Lower leg skin (tissue), 4 donors: ENCODE measurements around the gene ACTA2. TPM values are rescaled to one million over a fixed set of nuclear protein-coding genes. Genes with fewer than 3 reads are reported as not detected.

Source experiments
- DNase-seq, 2 donors: peaks; one replicate each; pipeline ENCODE4 v3.0.0-alpha.2; 2019; ENCODE audit warnings: low spot score in 2 of 2
- H3K4me3 ChIP-seq: fragments of 200-600 bp; sonication (generic); 2 replicates; pipeline ENCODE4 v1.5.1; 2017; ENCODE audit warnings: mild to moderate bottlenecking, low read depth; ENCODE audit not compliant: poor library complexity, severe bottlenecking
- POLR2A ChIP-seq, 2 donors: fragments of 450-650 bp; IDR thresholded peaks; one replicate each; pipeline ENCODE4 v1.6.1; 2016 to 2017; ENCODE audit warnings: antibody characterized with exemption in 2 of 2, mild to moderate bottlenecking in 1 of 2, moderate library complexity in 1 of 2
- WGBS, 2 donors: methylation state at CpG; one replicate each; pipeline ENCODE4 v1.1.5; 2018; 5-methylcytosine and 5-hydroxymethylcytosine counted together
- intact Hi-C: fragments of 100-400 bp; cut with DNase I; formaldehyde crosslinking; loops from one replicate; pipeline ENCODE4 v1.15.0; 2023; ENCODE audit warnings: low total_unique reads
- total RNA-seq, 4 donors: library from RNA; depleted of rRNA; stranded (reverse); fragments of >200 nt; gene quantifications; one replicate each; pipeline ENCODE4 v1.1.0, GENCODE V29; 2016
- TF ChIP-seq, protein P1 (sequence below), 3 donors: fragments of 450-650 bp; IDR thresholded peaks; one replicate each; pipeline ENCODE4 v1.5.1; 2016; ENCODE audit warnings: antibody characterized with exemption in 3 of 3, mild to moderate bottlenecking in 3 of 3, moderate library complexity in 2 of 3

The ACTA2 gene
- total RNA-seq, 4 donors from 2014 or later: 66.4 to 344 (median 129) TPM

DNA sequence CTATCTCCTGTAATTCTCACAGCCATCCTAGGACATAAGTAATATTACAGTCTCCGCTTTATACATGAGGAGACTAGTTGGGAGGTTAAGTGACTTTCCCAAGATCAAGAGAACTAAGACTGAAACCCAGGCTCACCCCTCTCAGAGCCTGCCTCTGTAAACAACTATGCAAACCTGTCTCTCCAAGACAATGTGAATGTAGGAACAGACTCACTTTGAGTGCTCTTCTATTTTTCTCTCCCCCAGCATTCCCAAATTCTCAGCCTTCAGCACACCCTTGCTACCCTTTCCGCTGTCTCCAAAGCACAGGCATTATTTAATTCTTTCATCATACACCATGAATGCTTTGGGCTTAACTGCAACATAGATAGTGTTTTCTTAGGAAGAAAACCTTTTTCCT, 13.6 kb downstream of the ACTA2 start:
- intact Hi-C loops: loop anchor here (5.0 kb wide), 2 partner anchors 48 to 278 kb away; no protein-coding TSS in a partner anchor
- 96 to 97% methylated on average over 2 of the region's 2 CpGs for WGBS, 2 donors
- TF ChIP-seq, protein P1, sequence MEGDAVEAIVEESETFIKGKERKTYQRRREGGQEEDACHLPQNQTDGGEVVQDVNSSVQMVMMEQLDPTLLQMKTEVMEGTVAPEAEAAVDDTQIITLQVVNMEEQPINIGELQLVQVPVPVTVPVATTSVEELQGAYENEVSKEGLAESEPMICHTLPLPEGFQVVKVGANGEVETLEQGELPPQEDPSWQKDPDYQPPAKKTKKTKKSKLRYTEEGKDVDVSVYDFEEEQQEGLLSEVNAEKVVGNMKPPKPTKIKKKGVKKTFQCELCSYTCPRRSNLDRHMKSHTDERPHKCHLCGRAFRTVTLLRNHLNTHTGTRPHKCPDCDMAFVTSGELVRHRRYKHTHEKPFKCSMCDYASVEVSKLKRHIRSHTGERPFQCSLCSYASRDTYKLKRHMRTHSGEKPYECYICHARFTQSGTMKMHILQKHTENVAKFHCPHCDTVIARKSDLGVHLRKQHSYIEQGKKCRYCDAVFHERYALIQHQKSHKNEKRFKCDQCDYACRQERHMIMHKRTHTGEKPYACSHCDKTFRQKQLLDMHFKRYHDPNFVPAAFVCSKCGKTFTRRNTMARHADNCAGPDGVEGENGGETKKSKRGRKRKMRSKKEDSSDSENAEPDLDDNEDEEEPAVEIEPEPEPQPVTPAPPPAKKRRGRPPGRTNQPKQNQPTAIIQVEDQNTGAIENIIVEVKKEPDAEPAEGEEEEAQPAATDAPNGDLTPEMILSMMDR (IDR thresholded peaks at IDR 0.05): no peak
- TF ChIP-seq POLR2A (IDR thresholded peaks at IDR 0.05): no peak
- DNase-seq: no peak
- no peak overlapping the region for H3K4me3 ChIP-seq

DNA sequence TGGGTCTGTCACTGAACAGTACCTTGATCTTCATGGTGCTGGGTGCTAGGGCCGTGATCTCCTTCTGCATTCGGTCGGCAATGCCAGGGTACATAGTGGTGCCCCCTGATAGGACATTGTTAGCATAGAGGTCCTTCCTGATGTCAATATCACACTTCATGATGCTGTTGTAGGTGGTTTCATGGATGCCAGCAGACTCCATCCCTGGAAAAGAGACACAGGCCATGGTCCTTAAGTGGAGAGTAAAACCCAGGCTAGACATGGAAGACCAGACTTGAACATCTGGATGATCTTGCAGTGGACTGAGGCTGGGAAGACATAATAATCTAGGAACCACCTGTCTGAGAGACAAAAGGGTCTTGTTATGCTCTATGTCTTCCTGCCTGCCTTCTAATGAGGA, 14.5 kb downstream of the ACTA2 start:
- intact Hi-C loops: loop anchor here (5.0 kb wide), 2 partner anchors 49 to 279 kb away; no protein-coding TSS in a partner anchor
- no peak overlapping the region for H3K4me3 ChIP-seq
- WGBS, 2 donors: 83 to 88% methylated on average over 1 to 3 of the region's 3 CpGs
- no peak for DNase-seq
- no peak for TF ChIP-seq POLR2A (IDR thresholded peaks at IDR 0.05)
- TF ChIP-seq, protein P1 (IDR thresholded peaks at IDR 0.05): no peak

DNA sequence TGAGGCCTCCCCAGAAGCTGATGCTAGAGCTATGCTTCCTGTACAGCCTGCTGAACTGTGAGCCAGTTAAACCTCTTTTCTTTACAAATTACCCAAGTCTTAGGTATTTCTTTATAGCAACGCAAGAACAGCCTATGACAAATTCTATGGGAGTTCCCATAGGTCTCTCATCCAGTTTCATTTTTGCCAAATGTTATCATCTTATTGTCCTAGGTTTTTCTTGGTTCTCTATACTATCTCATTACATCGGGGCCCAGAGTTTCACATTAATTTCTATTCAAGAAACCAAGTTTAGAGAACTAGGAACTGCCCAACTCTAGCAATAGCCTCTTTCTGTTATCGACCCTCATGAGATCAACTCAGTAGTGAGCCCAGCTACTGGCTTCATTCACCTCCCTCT, 15.9 kb downstream of the ACTA2 start:
- H3K4me3 ChIP-seq: no peak overlapping the region
- DNase-seq: no peak
- intact Hi-C loops: loop anchor here (5.0 kb wide), 2 partner anchors 51 to 281 kb away; no protein-coding TSS in a partner anchor
- WGBS, 2 donors: 87 to 88% methylated on average over 3 of the region's 3 CpGs
- no peak for TF ChIP-seq POLR2A (IDR thresholded peaks at IDR 0.05)
- TF ChIP-seq, protein P1 (IDR thresholded peaks at IDR 0.05): no peak

DNA sequence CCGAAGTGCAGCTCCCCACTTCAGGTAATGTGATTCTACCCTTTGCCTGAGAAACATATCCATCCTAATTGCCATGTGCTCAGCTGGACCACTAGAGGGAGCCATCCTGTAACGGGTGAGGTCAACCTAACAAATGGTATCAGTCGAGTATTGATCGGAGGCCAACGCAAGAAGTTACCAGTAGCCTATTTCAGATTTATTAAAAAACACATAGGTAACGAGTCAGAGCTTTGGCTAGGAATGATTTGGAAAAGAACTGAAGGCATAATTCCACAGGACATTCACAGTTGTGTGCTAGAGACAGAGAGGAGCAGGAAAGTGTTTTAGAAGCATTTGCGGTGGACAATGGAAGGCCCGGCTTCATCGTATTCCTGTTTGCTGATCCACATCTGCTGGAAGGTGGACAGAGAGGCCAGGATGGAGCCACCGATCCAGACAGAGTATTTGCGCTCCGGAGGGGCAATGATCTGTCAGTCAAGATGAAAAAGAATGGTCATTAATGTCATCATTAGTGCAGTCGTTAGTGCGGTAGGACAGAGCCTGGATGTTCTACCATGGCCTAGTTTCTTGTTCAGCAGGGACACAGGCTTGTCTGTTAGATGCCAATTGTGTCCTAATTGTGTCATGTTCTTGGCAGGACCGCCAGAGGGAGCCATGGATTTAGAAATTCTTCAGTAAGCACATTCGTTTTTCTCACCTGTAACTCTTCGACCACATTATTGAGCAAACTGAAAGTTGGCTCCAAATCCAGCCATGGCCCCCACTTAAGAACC, 17.5 kb downstream of the ACTA2 start:
- intact Hi-C loops: loop anchor here (5.0 kb wide), 3 partner anchors 52 to 282 kb away; no protein-coding TSS in a partner anchor
- WGBS, 2 donors: 27 to 35% methylated on average over 17 of the region's 17 CpGs
- no peak overlapping the region for H3K4me3 ChIP-seq
- peak; percentile 84 to 96 for DNase-seq
- TF ChIP-seq, protein P1 (IDR thresholded peaks at IDR 0.05): peak in 1 of 3 donors; percentile 59
- no peak for TF ChIP-seq POLR2A (IDR thresholded peaks at IDR 0.05)

DNA sequence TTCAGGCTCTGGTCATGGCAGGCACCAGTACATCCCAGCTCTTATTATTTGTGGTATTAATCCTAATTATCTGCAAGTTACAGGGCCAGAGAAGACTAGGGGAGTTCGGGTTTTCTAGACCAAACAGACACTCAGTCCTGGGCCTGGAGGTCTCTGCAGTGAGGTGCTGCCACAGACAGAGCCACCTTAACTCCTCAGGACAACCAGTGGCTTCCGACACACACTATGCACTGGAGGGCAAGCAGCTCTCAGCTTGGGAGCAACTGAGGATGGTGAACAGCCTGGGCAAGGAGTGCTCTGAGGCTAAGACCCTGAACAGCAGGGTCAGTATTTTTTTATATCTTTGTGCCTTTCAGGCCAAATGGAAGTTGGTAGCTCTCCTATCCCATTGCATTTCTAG, 19.0 kb downstream of the ACTA2 start:
- intact Hi-C loops: loop anchor here (5.0 kb wide), 1 partner anchor 96 kb away; no protein-coding TSS in a partner anchor
- 93 to 94% methylated on average over 2 of the region's 2 CpGs for WGBS, 2 donors
- TF ChIP-seq POLR2A (IDR thresholded peaks at IDR 0.05): no peak
- TF ChIP-seq, protein P1 (IDR thresholded peaks at IDR 0.05): no peak
- no peak overlapping the region for H3K4me3 ChIP-seq
- DNase-seq: no peak
